Transverse colon (tissue), 3 donors: Measurements from ENCODE around the gene NPEPL1.

Experiments
- POLR2A ChIP-seq: fragments of 450-650 bp; IDR thresholded peaks from one replicate; pipeline ENCODE4 v1.6.1; 2016; ENCODE audit warnings: antibody characterized with exemption, mild to moderate bottlenecking, moderate library complexity
- TF ChIP-seq, protein P1 (sequence below), 5 experiments: fragments of 200-600 bp in 3 of 5; fragments of 450-650 bp in 2 of 5; sonication (generic) in 3 of 5; IDR thresholded peaks; 1 replicate in 2 of 5; 2 replicates in 3 of 5; pipeline ENCODE4 v1.5.1; 2016 to 2017; ENCODE audit warnings: antibody characterized with exemption in 5 of 5, inconsistent platforms in 3 of 5, mild to moderate bottlenecking in 2 of 5, moderate library complexity in 1 of 5

DNA sequence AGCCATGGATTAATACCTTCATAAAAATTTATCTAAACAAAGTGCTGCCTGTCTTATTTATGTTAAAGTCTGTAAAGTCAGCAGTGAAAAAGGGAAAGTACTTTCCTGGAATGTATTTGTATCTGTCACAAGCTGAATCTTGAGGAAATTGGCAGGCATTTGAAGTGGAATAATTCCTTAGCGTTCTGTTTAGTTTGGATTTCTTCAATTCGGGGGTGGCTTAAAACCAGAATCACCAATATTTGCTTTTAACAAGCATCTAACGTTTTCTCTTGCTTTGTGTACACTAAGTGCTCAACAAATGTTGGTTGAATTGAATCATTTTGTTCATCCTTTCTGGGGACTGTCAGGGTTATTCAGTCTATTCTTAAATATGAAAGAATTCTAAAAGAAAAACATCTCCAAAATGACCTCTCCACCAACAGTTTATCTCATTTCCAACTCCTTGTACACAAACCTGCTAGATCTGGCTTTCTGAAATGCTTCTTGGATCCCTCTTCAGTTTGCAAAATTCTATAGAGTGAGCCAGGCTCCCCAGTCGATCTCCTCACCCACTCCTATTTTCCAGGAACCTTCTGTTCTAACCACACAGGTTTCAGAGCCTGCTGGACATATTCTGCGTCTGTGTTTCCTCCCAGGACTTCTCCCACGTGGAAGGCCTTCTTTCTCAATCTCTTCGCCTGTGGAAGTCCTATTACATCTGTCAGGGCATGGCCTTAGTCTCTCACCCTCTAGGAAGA lies 2.0 kb upstream of the NPEPL1 start:
- TF ChIP-seq, protein P1, sequence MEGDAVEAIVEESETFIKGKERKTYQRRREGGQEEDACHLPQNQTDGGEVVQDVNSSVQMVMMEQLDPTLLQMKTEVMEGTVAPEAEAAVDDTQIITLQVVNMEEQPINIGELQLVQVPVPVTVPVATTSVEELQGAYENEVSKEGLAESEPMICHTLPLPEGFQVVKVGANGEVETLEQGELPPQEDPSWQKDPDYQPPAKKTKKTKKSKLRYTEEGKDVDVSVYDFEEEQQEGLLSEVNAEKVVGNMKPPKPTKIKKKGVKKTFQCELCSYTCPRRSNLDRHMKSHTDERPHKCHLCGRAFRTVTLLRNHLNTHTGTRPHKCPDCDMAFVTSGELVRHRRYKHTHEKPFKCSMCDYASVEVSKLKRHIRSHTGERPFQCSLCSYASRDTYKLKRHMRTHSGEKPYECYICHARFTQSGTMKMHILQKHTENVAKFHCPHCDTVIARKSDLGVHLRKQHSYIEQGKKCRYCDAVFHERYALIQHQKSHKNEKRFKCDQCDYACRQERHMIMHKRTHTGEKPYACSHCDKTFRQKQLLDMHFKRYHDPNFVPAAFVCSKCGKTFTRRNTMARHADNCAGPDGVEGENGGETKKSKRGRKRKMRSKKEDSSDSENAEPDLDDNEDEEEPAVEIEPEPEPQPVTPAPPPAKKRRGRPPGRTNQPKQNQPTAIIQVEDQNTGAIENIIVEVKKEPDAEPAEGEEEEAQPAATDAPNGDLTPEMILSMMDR (IDR thresholded peaks at IDR 0.05) = no peak
- no peak for TF ChIP-seq POLR2A
